SK-N-MC (cell line): ENCODE measurements around the gene TGM6.

ENCODE experiments used
- EZH2 ChIP-seq: fragments of 200-600 bp; sonication (generic); IDR thresholded peaks from one replicate; pipeline ENCODE4 v1.6.1; 2017; ENCODE audit warnings: antibody characterized with exemption
- FOXP2 ChIP-seq: optimal IDR thresholded peaks from 2 replicates; pipeline ENCODE3; 2011; ENCODE audit warnings: mild to moderate bottlenecking, moderate library complexity; ENCODE audit not compliant: insufficient read depth; ENCODE audit errors: extremely low read length, control extremely low read depth
- POLR2AphosphoS5 ChIP-seq: IDR thresholded peaks from 2 replicates; pipeline ENCODE4 v1.6.1; 2012; ENCODE audit warnings: mild to moderate bottlenecking, low read depth, low read length, borderline replicate concordance

DNA sequence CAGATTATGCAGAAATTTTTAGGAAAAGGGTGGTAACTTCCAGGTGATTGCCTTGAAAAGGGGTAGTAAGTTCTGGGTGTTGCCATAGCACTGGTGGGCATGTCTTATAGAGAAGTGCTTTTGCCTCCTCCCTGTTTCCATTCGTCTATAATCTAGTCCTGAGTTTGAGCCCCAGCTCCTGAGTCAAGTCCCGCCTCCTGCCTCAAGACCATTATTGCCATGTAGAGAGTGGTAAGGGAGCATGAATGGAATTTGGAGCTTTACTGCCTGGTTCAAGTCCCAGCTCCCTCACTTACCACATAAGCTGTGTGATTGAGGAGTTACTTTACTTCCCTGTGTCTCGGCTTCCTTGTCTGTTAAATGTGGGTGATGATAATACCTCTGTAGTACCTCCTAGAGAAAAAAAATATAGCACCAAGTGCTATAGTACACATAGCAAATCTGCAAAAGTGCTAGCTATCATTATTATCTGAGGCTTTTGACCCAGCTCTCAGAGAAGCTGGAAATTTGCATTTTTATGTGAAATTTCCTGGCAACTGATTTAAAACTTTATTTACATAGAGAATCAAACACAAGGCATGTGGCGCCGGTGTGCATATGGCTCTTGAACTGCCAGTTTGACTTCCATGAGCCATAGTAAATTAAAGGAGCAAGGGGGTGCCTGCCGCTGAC, 36.0 kb downstream of the TGM6 start:
- TF ChIP-seq EZH2 (no peak), POLR2AphosphoS5 (no peak), FOXP2 (no peak)
